ENCODE data around the gene ERBB4. TPM values are rescaled to one million over a fixed set of nuclear protein-coding genes. Genes with fewer than 3 reads are reported as not detected.
"Not testable (repeated sequence)": the region's sequence is repeated elsewhere in the genome, so short reads cannot be mapped to it uniquely, and the experiment has no call there.

The ERBB4 gene
- total RNA-seq, 1 donor from 2014 or later: not detected

GRCh38 chr2:212154477-212154878 is 384.1 kb downstream of the ERBB4 start:
- intact Hi-C loops (cut with micrococcal nuclease): no loop called here

DNA sequence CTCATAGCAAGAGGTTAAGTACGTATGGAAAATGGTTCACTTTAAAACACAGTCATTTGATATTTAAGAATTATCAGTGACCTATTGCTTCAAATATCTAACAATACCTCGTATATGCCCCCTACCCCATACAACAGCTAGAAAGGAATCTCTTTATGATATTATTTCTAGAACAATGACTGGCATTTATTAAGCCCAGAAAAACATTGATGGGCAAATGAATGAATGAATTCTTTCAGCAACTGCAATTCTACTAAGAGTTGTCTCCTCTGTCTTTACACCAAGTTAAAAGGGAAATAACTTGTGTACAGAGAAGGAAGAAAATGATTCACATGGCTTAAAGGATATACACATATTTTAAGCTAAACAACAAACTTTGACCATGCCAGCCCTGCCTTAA is 384.7 kb downstream of the ERBB4 start:
- intact Hi-C loops (cut with micrococcal nuclease): no loop called here

DNA sequence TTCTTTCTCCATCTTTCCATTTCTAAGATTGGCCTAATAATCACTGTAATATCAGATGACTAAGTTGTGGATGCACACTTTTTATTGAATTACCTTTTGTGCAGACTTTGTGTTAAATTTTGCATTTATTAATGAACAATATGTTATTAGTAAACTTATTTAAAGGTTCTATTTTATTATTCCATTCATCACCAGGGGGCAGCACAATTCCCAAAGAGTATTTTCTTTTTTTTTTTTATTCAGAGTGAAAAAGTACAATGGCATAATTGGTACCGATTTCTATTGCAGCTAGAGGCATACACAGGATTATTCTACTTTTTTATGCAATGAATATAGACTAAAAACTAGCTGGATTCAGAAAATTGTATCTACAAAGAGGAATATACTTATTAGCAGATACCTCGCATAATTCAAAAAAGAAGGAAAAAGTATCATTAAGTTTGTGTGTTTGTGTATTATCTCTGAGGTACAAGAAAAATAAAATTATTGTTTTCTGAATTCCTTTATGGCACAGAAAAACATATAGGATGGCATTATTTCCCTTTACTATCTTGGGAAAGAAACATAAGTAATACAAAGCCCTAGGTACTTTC is 390.6 kb downstream of the ERBB4 start:
- intact Hi-C loops (cut with micrococcal nuclease): no loop called here

GRCh38 chr2:212146416-212146815 is 392.2 kb downstream of the ERBB4 start:
- intact Hi-C loops (cut with micrococcal nuclease): no loop called here

GRCh38 chr2:212145121-212145520 is 393.5 kb downstream of the ERBB4 start:
- intact Hi-C loops (cut with micrococcal nuclease): no loop called here

DNA sequence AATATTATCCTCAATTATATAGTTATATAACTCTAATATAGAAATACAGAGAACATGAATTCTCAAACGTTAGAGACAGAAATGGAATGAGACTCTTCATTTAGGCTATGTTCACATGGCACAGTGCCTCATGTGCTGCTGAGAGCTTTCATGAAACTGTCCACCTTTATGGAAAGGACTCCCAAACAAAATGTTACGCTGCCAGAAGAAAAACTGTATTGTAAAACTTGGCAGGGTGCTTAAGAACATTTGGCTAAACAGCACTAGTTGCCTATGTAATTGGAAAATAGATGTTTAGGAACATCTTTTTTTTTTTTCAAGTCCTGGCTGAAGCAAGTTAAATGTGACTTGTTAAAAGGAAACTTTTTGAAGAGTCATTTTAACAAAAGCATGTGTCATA is 396.0 kb downstream of the ERBB4 start:
- intact Hi-C loops (cut with micrococcal nuclease): no loop called here

- intact Hi-C loops (cut with micrococcal nuclease): no loop called here
Measured at GRCh38 chr2:212141499-212141898, 397.1 kb downstream of the ERBB4 start.

DNA sequence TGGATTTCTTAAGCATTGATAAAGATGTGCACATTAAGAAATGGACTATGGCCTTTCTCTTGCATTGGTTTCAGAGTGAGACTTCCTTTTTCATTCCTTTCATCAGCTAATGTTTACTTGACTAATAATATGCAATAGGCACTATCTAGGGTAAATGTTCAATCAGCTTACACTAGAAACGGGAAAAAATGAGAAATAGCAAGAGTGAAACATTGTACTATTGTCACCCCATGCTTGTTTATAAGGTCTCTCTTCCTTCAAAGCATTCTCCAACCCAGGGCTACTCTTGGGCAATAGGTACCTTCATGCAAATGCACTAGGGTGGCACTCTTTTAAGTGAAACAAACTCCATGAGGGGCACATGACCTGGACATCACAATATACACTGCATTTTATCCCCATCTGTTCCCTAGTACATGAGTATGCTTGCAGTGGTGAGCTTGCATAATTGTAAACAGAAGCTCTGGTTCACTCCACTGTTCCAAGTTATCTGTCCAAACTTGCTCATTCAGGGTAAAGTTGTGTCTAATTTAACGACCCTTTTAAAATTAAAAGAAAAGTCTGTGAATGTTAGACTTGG is 402.3 kb downstream of the ERBB4 start:
- intact Hi-C loops (cut with micrococcal nuclease): no loop called here

DNA sequence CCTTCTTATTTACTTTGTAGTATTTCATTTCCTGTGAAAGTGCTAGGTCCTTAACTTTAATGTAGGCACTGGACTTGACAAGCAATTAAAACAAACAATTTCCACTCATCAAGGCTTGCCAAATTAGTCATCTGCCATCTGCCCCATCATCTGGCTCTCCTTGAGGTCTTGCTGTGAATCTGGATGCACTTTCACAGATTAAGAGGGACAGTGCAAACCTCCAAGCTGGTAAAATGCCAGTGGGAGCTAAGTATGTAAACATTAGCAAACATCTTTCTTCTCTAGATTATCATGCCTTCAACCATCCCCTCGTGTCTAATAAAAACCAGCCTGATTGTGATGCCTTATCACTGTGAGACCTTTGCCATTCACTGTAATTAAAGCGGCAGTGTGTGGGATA is 402.9 kb downstream of the ERBB4 start:
- intact Hi-C loops (cut with micrococcal nuclease): no loop called here

DNA sequence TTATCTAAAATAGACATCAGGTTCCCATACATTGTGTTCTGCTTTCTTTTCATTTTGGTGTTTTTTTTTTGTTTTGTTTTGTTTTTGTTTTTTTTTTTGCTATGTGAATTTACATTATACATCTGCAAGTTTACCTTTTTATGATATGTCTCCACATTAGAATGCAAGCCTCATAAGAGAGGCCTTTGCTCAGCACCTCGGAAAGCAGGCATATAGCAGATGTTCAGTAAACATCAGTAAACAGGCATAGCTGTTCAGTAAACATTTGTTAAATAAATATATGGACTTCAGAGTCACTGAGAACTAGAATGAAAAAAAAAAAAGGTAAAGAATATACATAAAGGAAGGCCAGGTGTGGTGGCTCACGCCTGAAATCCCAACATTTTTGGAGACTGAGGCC is 405.3 kb downstream of the ERBB4 start:
- intact Hi-C loops (cut with micrococcal nuclease): no loop called here

DNA sequence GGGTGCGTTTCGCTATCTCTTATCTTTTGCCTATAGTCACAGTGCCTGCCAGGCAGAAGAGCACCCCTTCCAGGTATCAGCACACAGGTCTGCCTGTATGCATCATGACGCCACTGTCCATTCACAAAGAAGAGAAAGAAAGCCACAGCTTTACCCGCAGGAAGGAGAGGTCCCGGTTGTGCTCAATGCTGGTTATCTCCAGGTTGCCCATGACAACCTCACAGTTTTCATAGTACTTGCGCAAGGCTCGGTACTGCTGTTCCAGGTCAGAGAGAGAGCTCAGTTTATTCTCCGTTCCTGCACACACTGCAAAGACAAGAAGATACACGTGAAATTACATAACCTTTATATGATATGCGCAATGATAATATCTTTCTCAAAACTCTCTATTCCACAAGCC is 414.0 kb downstream of the ERBB4 start:
- intact Hi-C loops (cut with micrococcal nuclease): no loop called here

DNA sequence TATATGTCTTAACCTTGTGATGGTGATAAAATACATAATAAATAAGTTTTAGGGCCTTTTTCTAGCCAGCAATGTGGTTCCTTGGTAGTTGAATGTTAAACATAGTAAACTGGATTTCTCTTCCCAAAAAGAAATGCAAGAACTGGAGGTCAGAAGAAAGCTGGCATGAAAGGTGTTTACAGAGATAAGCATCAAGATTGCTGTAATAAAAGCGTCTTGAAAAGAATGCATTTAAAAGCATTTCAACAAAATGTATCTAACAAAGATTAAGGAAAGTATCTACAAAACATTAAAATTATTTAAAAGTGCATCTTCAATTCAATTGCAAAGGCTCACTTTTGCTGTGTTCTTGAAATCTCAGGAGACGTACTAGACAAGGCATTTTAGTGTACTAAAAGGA is 419.0 kb downstream of the ERBB4 start:
- intact Hi-C loops (cut with micrococcal nuclease): no loop called here

DNA sequence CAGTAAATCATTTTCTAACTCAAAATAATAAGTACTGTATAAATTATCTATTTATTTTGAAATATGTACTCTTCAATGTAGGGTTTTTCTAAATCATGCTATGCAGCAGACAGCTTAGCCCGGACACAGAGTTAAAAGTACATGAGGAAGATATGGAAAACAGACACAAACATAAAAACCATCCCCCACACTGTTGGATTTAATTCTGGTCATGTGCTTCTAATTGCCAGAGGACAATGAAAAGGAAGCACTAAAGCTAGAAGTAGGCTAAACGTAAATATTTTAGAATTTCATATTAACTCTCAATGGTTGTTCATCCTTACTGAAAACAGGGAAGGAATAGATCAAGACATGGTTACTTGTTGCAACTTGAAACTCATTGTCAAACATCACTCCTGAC is 420.7 kb downstream of the ERBB4 start:
- intact Hi-C loops (cut with micrococcal nuclease): no loop called here

- intact Hi-C loops (cut with micrococcal nuclease): no loop called here
Measured at GRCh38 chr2:212114489-212114888, 424.1 kb downstream of the ERBB4 start.

DNA sequence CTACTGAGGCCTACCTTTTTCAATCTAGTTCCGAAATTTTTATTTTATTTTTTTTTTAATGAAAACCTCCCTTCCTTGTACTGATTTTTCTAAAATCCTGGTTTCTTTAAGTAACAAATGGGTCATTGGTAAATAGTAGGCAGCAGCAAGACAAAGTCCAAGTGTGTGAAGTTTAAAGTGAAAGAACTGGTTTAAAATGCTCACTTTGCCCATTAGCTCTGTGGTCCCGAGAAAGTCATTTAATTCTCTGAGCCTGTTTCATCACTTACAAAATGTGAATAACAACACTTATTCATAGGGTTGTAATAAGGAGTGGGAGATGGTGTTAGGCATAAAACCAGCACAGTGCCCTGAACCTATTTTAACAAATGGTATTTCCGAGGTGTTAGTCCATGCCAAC is 426.2 kb downstream of the ERBB4 start:
- intact Hi-C loops (cut with micrococcal nuclease): no loop called here

DNA sequence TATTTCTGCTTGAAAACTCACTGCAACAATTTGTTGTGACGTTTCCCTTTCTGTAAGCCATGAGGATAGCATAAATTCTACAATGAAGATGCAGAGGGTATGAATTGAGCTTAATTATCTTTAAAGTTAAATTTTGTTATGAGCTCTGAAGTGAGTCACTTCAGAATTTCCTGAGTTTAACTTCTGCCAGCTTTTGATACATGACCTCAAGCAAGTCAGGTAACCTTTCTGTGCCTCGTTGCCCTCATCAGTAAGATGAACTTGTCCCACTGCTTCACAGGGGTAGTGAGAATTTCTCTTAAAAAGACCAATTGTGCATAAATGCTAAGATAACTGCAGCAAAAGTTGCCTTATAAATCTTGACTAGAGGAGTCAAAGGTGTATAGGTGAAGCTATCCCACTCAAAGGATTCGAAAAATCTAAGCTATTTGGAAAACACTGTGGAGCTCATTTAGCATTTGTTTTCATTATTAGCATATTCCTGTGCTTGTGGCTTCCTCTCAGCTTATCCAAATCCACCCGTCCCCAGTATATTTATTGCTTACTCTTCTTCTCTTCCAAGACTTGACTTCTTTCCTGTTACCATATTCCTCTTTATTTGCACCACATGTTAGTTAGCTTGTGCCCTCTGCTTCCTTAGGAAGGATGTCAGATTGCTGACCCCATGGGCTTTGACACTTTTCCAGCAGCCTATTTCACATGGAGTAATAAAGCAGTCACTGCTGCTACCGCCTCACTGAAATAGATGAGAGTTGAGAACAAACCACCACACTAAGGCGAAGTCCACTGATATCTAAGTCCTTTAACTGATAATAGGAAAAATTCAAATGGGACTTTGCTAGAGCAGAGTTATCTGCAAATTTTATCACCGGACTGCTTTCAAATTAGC is 428.6 kb downstream of the ERBB4 start:
- intact Hi-C loops (cut with micrococcal nuclease): no loop called here

DNA sequence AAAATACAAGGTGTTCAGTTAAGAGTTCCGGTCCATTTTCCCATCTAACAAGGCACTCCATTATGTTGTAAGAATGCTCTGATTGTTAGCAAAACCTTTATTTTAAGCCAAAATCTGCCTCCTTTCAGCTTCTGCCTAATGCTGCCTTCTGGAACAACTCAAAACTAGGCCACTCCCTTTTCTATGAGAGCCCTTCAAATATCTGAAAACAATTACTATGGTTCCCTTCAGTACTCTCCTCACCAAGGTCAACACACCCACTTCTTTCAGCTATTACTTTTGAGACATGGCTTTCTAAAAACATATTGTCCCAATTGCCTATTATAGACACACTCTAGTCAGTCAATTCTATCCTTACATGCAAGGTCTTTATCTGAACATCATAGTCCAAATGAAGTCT is 429.4 kb downstream of the ERBB4 start:
- intact Hi-C loops (cut with micrococcal nuclease): no loop called here

DNA sequence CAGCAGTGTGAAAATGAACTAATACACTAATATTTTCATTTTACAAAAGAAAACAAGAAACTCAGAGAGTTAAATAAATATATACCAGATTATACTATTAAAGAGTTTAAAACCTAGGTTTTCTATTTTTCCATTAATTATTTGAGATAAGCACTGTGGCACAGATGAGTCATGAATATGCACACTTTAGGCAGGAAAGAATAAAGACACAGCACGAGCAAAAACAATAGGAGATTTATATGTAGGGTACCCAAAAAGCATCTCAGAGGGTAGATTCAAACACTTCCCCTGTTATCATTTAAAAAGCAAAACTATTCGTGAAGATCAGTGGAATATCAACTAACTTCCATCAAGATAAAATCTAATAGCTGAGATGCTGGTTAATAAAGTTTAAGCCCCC is 430.6 kb downstream of the ERBB4 start:
- intact Hi-C loops (cut with micrococcal nuclease): no loop called here

GRCh38 chr2:212107014-212107413 is 431.6 kb downstream of the ERBB4 start:
- intact Hi-C loops (cut with micrococcal nuclease): no loop called here

DNA sequence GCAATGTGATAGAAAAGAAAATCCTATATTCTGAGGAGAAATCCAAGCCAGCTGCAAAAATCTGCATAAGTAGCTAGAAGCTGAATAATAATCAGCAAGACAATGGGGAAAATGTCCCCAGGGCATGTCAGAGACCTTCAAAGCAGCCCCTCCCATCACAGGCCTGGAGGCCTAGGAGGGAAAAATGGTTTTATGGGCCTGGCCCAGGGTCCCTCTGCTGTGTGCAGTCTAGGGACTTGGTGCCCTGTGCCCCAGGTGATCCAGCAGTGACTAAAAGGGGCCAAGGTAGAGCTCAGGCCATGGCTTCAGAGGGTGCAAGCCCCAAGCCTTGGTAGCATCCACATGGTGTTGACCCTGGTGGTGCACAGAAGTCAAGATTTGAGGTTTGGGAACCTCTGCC is 432.1 kb downstream of the ERBB4 start:
- intact Hi-C loops (cut with micrococcal nuclease): not testable (repeated sequence)

DNA sequence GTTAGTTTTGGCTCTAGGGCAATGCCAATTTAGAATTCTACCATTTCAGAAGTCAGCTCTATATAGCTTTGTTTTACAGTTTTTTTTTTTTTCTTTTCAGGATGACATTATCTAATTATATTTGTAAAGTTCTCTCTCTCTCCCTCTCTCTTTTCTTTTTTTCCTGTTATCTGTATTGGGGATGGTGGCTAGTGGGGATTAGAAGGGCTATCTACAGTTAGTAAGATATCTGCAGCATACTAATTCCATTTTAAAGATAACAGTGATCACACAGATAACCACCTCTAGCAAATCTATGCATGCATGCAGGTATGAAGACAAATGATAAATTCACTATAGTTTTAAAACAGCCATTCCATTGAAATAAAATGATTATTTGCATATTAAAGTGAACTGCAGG is 438.9 kb downstream of the ERBB4 start:
- intact Hi-C loops (cut with micrococcal nuclease): no loop called here

DNA sequence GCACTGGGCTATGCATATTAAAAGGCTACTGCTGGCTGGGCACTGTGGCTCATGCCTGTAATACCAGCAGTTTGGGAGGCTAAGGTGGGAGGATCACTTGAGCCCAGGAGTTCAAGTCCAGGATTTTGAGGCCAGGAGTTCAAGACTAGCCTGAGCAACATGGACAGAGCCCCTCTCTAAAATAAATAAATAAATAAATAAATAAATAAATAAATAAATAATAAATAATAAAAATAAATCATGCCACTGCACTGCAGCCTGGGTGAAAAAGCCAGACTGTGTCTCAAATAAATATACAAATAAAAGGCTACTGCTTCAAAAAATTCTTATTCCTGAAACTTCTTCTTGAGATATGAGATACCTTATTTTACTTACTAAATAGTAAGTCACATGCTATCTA is 439.6 kb downstream of the ERBB4 start:
- intact Hi-C loops (cut with micrococcal nuclease): no loop called here

- intact Hi-C loops (cut with micrococcal nuclease): no loop called here
Measured at GRCh38 chr2:212097001-212097400, 441.6 kb downstream of the ERBB4 start.

All from T-helper 2 cell treated with Interferon-gamma antibody and Interleukin-4, amounts not matched to agents 100 ng/mL and 5 ng/mL, for 36 hours (primary cell).